ENCODE results near the gene NUMB.

- no peak for TF ChIP-seq CTCF (IDR thresholded peaks at IDR 0.05)
- no peak for TF ChIP-seq POLR2A (IDR thresholded peaks at IDR 0.05)
Measured at GRCh38 chr14:73237786-73238423, 220.4 kb downstream of the NUMB start.

All from adrenal gland (tissue), 5 donors.